Parathyroid adenoma (tissue), 2 donors: ENCODE measurements around the gene FBXW12.

Source experiments
- H2AFZ ChIP-seq: fragments of 300-600 bp; sonication (generic); one replicate; pipeline ENCODE4 v1.7.0; 2017; ENCODE audit warnings: antibody characterized with exemption, mild to moderate bottlenecking
- H3K27ac ChIP-seq: fragments of 300-600 bp; sonication (generic); one replicate; pipeline ENCODE4 v1.7.0; 2017
- H3K27me3 ChIP-seq: fragments of 300-600 bp; sonication (generic); one replicate; pipeline ENCODE4 v1.7.0; 2017; ENCODE audit warnings: low read length; ENCODE audit not compliant: control insufficient read depth, insufficient read depth
- H3K36me3 ChIP-seq: fragments of 300-600 bp; sonication (generic); one replicate; pipeline ENCODE4 v1.7.0; 2017; ENCODE audit warnings: low read length; ENCODE audit not compliant: control insufficient read depth, insufficient read depth
- H3K4me1 ChIP-seq: fragments of 300-600 bp; sonication (generic); one replicate; pipeline ENCODE4 v1.7.0; 2017; ENCODE audit warnings: control low read depth
- H3K4me2 ChIP-seq: fragments of 300-600 bp; sonication (generic); one replicate; pipeline ENCODE4 v1.7.0; 2017; ENCODE audit warnings: low read length
- H3K4me3 ChIP-seq: fragments of 300-600 bp; sonication (generic); one replicate; pipeline ENCODE4 v1.7.0; 2017; ENCODE audit warnings: low read depth, low read length
- H3K79me2 ChIP-seq: fragments of 300-600 bp; sonication (generic); one replicate; pipeline ENCODE4 v1.7.0; 2017; ENCODE audit warnings: control low read depth
- H3K9ac ChIP-seq: fragments of 300-600 bp; sonication (generic); one replicate; pipeline ENCODE4 v1.7.0; 2017; ENCODE audit warnings: mild to moderate bottlenecking
- H3K9me3 ChIP-seq: fragments of 300-600 bp; sonication (generic); one replicate; pipeline ENCODE4 v1.7.0; 2017; ENCODE audit warnings: low read length; ENCODE audit not compliant: control insufficient read depth
- CTCF ChIP-seq: fragments of 300-600 bp; sonication (generic); IDR thresholded peaks from one replicate; pipeline ENCODE4 v1.7.0; 2017; ENCODE audit warnings: antibody characterized with exemption, mild to moderate bottlenecking
- donor health status: primary hyperparathyroidism.

FBXW12 gene

GRCh38 chr3:48418651-48419050 is 46.6 kb downstream of the FBXW12 start:
- Histone ChIP-seq H3K4me1 (no peaks in the 10 kb centered on the region), H3K27ac (no peak overlapping the region), H3K36me3 (no peaks in the 10 kb centered on the region), H3K4me2 (no peak overlapping the region), H3K4me3 (no peak overlapping the region), H2AFZ (no peak overlapping the region), H3K9ac (no peak overlapping the region), H3K9me3 (no peaks in the 10 kb centered on the region), H3K79me2 (no peaks in the 10 kb centered on the region), H3K27me3 (no peaks in the 10 kb centered on the region)
- no peak for TF ChIP-seq CTCF

- H3K9me3 ChIP-seq = no peaks in the 10 kb centered on the region
- H3K79me2 ChIP-seq = no peaks in the 10 kb centered on the region
- no peak overlapping the region for H3K4me2 ChIP-seq
- no peak overlapping the region for H3K27ac ChIP-seq
- H3K27me3 ChIP-seq = no peaks in the 10 kb centered on the region
- no peak overlapping the region for H3K4me3 ChIP-seq
- H3K9ac ChIP-seq = no peak overlapping the region
- H3K4me1 ChIP-seq = no peaks in the 10 kb centered on the region
- no peaks in the 10 kb centered on the region for H3K36me3 ChIP-seq
- H2AFZ ChIP-seq = no peak overlapping the region
- no peak for TF ChIP-seq CTCF
Observed at GRCh38 chr3:48419149-48419548, 47.1 kb downstream of the FBXW12 start.

GRCh38 chr3:48419597-48419996 is 47.6 kb downstream of the FBXW12 start:
- Histone ChIP-seq H2AFZ (no peak overlapping the region), H3K9ac (no peak overlapping the region), H3K36me3 (no peaks in the 10 kb centered on the region), H3K4me3 (no peak overlapping the region), H3K27me3 (no peaks in the 10 kb centered on the region), H3K27ac (no peak overlapping the region), H3K4me1 (no peaks in the 10 kb centered on the region), H3K79me2 (no peaks in the 10 kb centered on the region), H3K9me3 (no peaks in the 10 kb centered on the region), H3K4me2 (no peak overlapping the region)
- no peak for TF ChIP-seq CTCF

GRCh38 chr3:48420561-48420960 is 48.5 kb downstream of the FBXW12 start:
- H3K9ac ChIP-seq = no peak overlapping the region
- no peak overlapping the region for H2AFZ ChIP-seq
- H3K79me2 ChIP-seq = no peaks in the 10 kb centered on the region
- no peaks in the 10 kb centered on the region for H3K9me3 ChIP-seq
- H3K4me1 ChIP-seq = no peaks in the 10 kb centered on the region
- H3K4me3 ChIP-seq = no peak overlapping the region
- no peaks in the 10 kb centered on the region for H3K27me3 ChIP-seq
- H3K27ac ChIP-seq = no peak overlapping the region
- H3K4me2 ChIP-seq = no peak overlapping the region
- no peaks in the 10 kb centered on the region for H3K36me3 ChIP-seq
- no peak for TF ChIP-seq CTCF

GRCh38 chr3:48422272-48422671 is 50.3 kb downstream of the FBXW12 start:
- Histone ChIP-seq H3K27ac (no peak overlapping the region), H3K4me3 (no peak overlapping the region), H2AFZ (no peak overlapping the region), H3K36me3 (no peaks in the 10 kb centered on the region), H3K9me3 (no peaks in the 10 kb centered on the region), H3K9ac (no peak overlapping the region), H3K27me3 (no peaks in the 10 kb centered on the region), H3K4me2 (no peak overlapping the region), H3K79me2 (no peaks in the 10 kb centered on the region), H3K4me1 (peaks cover 15% of the 10 kb centered on the region)
- no peak for TF ChIP-seq CTCF
